ENCODE measurements around the gene CETN3.

The CETN3 gene

DNA sequence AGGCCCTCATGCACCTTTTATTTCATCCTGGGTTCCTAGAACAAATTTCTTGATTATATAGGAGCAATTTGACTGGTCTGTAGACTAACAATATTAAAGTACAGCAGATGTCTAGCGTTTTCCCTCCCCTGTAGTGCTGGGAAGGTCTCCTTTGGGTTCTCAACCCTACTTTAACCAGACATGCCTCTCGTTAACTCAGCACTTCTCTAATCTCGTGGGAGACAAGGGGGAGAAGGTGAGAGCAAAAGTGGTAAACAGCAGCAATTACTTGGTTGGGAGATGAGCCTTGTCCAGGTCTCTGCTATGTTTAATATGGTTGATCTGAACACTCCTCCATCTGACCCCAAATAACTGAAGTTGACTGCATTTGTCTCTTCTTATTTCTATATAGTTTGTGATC is 22.0 kb downstream of the CETN3 start:
- no peak for DNase-seq (ENCODE audit: low read depth)
- TF ChIP-seq, protein P1, sequence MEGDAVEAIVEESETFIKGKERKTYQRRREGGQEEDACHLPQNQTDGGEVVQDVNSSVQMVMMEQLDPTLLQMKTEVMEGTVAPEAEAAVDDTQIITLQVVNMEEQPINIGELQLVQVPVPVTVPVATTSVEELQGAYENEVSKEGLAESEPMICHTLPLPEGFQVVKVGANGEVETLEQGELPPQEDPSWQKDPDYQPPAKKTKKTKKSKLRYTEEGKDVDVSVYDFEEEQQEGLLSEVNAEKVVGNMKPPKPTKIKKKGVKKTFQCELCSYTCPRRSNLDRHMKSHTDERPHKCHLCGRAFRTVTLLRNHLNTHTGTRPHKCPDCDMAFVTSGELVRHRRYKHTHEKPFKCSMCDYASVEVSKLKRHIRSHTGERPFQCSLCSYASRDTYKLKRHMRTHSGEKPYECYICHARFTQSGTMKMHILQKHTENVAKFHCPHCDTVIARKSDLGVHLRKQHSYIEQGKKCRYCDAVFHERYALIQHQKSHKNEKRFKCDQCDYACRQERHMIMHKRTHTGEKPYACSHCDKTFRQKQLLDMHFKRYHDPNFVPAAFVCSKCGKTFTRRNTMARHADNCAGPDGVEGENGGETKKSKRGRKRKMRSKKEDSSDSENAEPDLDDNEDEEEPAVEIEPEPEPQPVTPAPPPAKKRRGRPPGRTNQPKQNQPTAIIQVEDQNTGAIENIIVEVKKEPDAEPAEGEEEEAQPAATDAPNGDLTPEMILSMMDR (IDR thresholded peaks at IDR 0.05; ENCODE audit: control insufficient read depth, insufficient read depth, low read depth, low read length, missing control alignments) = no peak
- H3K4me3 ChIP-seq (ENCODE audit: control insufficient read depth, low read depth, low read length) = no peak overlapping the region

DNA sequence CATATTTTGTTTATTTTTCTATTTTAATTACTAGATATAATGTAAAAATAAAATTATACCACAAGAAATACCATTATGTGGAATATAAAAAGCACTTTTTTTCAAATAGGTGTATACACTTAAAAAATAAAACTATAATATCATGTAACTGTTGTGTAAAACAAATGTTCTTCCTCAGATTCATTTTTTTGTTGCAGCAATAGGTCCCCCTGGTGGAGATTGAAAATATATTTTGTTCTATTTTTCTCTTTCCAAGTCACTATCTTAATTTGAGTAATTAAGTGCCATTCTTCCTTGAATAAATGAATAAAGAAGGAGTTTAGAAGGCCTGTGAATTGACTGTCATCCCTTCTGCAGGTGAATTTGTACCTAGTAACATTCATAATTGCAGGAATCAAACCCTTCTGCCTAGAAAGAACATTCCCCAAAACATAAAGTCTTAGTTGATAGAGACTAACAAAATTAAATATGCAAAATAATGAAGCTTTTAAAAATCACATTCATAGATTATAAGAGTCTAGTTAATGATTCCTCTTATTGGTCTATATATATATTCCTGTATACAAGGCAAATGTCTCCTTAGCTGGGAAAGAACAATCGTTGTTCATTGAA is 23.4 kb downstream of the CETN3 start:
- DNase-seq (ENCODE audit: low read depth) = peak; percentile 2
- TF ChIP-seq, protein P1 (IDR thresholded peaks at IDR 0.05; ENCODE audit: control insufficient read depth, insufficient read depth, low read depth, low read length, missing control alignments) = peak; percentile 50
- no peak overlapping the region for H3K4me3 ChIP-seq (ENCODE audit: control insufficient read depth, low read depth, low read length)

DNA sequence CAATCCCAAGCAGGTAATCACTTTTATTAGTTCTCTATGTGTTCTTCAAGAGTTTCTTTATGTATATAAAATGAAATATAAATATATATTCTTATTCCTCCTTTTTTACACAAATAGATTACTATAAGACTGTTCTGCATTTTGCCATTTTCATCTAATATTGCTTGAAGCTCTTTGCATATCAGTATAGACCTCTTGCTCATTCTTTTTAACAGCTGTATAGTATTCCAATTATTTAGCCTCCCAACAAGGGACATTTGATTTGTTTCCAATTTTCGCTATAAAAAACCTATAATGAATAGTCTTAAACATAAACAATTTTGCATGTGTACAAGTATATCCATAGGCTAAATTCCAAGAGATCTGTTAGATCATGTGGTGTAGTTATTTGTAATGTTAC is 25.2 kb downstream of the CETN3 start:
- TF ChIP-seq, protein P1 (IDR thresholded peaks at IDR 0.05; ENCODE audit: control insufficient read depth, insufficient read depth, low read depth, low read length, missing control alignments) = no peak
- H3K4me3 ChIP-seq (ENCODE audit: control insufficient read depth, low read depth, low read length) = no peak overlapping the region
- DNase-seq (ENCODE audit: low read depth) = no peak

DNA sequence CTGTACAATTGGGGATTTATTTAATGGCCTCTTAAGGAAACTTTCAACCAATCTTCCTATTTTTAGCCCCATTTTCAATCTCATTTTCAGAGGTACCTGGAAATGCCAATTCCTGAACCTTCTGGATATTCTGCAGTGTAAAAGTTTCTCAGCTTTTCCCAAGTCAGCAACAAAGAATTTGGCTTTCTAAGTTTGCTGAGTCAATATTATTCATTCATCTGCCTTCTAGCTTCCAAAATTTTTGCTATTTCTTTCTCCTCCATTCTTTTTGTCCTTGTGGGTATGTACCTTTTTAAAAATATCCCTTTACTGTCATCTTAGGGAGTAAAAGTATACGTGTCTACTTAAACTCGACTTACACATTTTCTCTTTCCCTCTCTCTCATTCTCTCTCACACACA is 25.7 kb downstream of the CETN3 start:
- DNase-seq (ENCODE audit: low read depth) = no peak
- TF ChIP-seq, protein P1 (IDR thresholded peaks at IDR 0.05; ENCODE audit: control insufficient read depth, insufficient read depth, low read depth, low read length, missing control alignments) = no peak

DNA sequence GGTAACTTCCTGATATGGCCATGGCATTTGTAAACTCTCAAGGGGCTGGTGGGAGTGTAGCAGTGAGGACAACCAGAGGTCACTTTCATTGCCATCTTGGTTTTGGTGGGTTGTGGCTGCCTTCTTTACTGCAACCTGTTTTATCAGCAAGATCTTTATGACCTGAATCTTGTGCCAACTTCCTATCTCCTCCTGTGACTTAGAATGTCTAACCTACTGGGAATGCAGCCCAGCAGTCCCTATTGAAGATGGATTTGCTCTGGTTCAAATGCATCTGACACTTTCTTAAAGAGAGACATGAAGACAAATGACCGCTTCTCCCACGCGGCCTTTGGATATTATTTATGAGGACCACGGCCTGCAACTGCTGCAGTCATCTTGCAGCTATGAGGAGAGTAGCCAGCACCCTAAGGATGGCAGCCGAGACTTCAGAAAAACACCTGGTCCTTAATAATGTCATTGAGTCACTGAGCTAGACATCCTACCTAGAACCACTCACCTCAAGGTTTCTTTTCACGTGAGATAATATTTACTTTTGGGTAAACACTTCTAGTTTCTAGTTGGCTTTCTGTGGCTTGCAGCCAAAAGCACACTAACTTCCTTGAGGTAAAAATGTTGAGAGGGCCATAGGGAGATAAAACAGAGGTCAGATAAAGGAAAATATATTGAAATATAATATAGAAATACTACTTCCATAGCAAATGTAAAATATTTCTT is 28.2 kb downstream of the CETN3 start:
- H3K4me3 ChIP-seq (ENCODE audit: control insufficient read depth, low read depth, low read length) = no peak overlapping the region
- TF ChIP-seq, protein P1 (IDR thresholded peaks at IDR 0.05; ENCODE audit: control insufficient read depth, insufficient read depth, low read depth, low read length, missing control alignments) = no peak
- DNase-seq (ENCODE audit: low read depth) = no peak

More for the DNA sequence above, 25.7 kb downstream of the CETN3 start:
- no peak overlapping the region for H3K4me3 ChIP-seq (ENCODE audit: control insufficient read depth, low read depth, low read length)

DNA sequence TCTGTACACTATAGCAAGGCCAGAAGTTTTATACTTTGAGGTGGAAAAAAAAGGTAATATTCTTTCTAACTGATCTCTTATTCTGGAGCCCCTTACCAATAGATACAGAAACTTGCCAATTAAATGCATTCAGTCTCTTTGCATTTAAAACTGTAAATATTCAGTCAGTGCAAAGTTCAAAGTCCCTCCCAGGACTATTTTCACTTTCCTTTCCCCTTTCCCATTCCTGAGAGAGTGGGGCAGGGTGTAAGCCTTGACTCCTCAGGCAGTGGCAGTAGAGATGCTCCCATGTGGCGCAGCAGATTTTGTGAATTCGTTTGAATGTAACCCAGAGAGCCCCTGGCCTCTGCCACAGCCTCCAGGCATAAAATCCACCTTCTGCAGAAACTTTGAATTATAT is 29.9 kb downstream of the CETN3 start:
- DNase-seq (ENCODE audit: low read depth) = no peak
- TF ChIP-seq, protein P1 (IDR thresholded peaks at IDR 0.05; ENCODE audit: control insufficient read depth, insufficient read depth, low read depth, low read length, missing control alignments) = no peak
- H3K4me3 ChIP-seq (ENCODE audit: control insufficient read depth, low read depth, low read length) = no peak overlapping the region

Measured in AG09309 (cell line).